Measurements from ENCODE around the gene CTDSP2.

DNA sequence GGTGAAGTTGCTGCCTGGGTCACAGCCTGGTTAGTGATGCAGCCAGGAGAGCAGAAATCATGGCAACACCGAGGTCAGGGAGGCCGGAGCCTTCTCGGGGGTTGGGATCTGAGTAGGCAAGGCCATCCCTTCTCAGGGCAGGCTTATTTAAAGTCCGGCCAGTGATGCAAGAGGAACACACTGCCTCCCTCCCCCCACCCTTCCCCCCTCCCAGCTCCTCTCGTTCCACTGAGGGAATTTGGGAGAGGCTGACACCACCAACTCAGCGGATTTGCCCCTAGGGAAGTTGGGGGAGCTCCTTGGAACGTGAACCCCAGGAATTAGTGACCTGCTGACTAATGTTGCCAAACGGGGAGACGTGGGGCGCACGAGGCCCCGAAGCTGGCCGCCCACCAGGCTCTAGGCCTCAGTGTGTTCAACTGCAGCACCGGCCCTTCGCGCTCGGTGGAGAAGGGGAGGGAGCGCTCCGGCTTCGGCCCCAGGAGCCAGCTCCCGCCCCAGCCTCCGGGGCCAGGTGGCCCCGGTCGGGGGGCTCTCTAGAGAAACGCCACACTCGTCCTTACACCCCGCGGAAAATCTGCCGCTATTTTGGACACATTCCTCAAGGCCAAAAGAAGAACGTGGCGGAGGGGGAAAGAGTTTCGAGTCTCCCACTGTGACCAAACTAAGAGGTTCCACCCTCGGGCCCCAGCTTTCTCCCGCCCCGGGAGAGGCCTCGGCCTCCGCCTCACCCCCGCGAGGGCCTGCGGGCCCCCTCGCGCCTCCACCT is 1.6 kb downstream of the CTDSP2 start:
- no peak for TF ChIP-seq POLR2A (IDR thresholded peaks at IDR 0.05; ENCODE audit: low read length)
- no peak for TF ChIP-seq GATA1 (IDR thresholded peaks at IDR 0.05; ENCODE audit: low read depth, low read length)
